Renal pelvis (tissue), 12 donors: ENCODE measurements around the gene RABGAP1. TPM values are rescaled to one million over a fixed set of nuclear protein-coding genes. Genes with fewer than 3 reads are reported as not detected.
"Not testable (repeated sequence)": the region's sequence is repeated elsewhere in the genome, so short reads cannot be mapped to it uniquely, and the experiment has no call there.

Experiments used
- DNase-seq: peaks from one replicate; pipeline ENCODE4 v3.0.0-alpha.2; 2013
- long read RNA-seq, 16 experiments: transcript quantifications; one replicate each; lab custom pipeline, GENCODE V29; 2026
- polyA plus RNA-seq, 3 donors: library from polyadenylated mRNA; unstranded; fragments of 120-200 nt; gene quantifications; one replicate each; pipeline ENCODE4 v1.2.1, GENCODE V29; 2013; ENCODE audit not compliant: insufficient read length in 3 of 3

RABGAP1 gene
- 10 to 100 TPM; 55.3 to 74.8 (median 67.2) TPM for polyA plus RNA-seq
- long read RNA-seq, donor 1, partial matches to known transcripts = 137 of 138 reads
- long read RNA-seq, donor 1, other reads (novel, unspliced or antisense) = 0 of 138 reads
- long read RNA-seq, donor 2 = 0 reads
- long read RNA-seq, donor 3, full-length matches to known transcripts = 1 of 6 reads
- long read RNA-seq, donor 3, partial matches to known transcripts = 5 of 6 reads
- long read RNA-seq, donor 3, other reads (novel, unspliced or antisense) = 0 of 6 reads
- long read RNA-seq, donor 4, full-length matches to known transcripts = 2 of 2 reads
- long read RNA-seq, donor 4, partial matches to known transcripts = 0 of 2 reads
- long read RNA-seq, donor 4, other reads (novel, unspliced or antisense) = 0 of 2 reads
- long read RNA-seq, donor 5, full-length matches to known transcripts = 2 of 2 reads
- long read RNA-seq, donor 5, partial matches to known transcripts = 0 of 2 reads
- long read RNA-seq, donor 5, other reads (novel, unspliced or antisense) = 0 of 2 reads
- long read RNA-seq, donor 6, full-length matches to known transcripts = 4 of 4 reads
- long read RNA-seq, donor 6, partial matches to known transcripts = 0 of 4 reads
- long read RNA-seq, donor 6, other reads (novel, unspliced or antisense) = 0 of 4 reads
- long read RNA-seq, donor 7, full-length matches to known transcripts = 2 of 2 reads
- long read RNA-seq, donor 7, partial matches to known transcripts = 0 of 2 reads
- long read RNA-seq, donor 7, other reads (novel, unspliced or antisense) = 0 of 2 reads
- long read RNA-seq, donor 8, partial matches to known transcripts = 20 of 20 reads
- long read RNA-seq, donor 8, other reads (novel, unspliced or antisense) = 0 of 20 reads
- long read RNA-seq, donor 9 = 0 reads
- long read RNA-seq, donor 10, full-length matches to known transcripts = 2 of 2 reads
- long read RNA-seq, donor 10, partial matches to known transcripts = 0 of 2 reads
- long read RNA-seq, donor 10, other reads (novel, unspliced or antisense) = 0 of 2 reads
- long read RNA-seq, donor 11, partial matches to known transcripts = 39 of 40 reads
- long read RNA-seq, donor 11, other reads (novel, unspliced or antisense) = 0 of 40 reads
- long read RNA-seq, donor 12, full-length matches to known transcripts = 3 of 94 reads
- long read RNA-seq, donor 12, partial matches to known transcripts = 91 of 94 reads
- long read RNA-seq, donor 12, other reads (novel, unspliced or antisense) = 0 of 94 reads
- long read RNA-seq, donor 13, full-length matches to known transcripts = 3 of 3 reads
- long read RNA-seq, donor 13, partial matches to known transcripts = 0 of 3 reads
- long read RNA-seq, donor 13, other reads (novel, unspliced or antisense) = 0 of 3 reads
- long read RNA-seq, donor 14 = 0 reads
- long read RNA-seq, donor 15, full-length matches to known transcripts = 3 of 8 reads
- long read RNA-seq, donor 15, partial matches to known transcripts = 5 of 8 reads
- long read RNA-seq, donor 15, other reads (novel, unspliced or antisense) = 0 of 8 reads
- long read RNA-seq, donor 16, full-length matches to known transcripts = 4 of 30 reads
- long read RNA-seq, donor 16, partial matches to known transcripts = 26 of 30 reads
- long read RNA-seq, donor 16, other reads (novel, unspliced or antisense) = 0 of 30 reads

GRCh38 chr9:122940749-122941581 lies at the start of gene RABGAP1:
Gene RABGAP1 (plus strand): TSS chr9:122941020. CDS start chr9:122957060, 16,040 bp downstream.
- DNase-seq = peak; percentile 99

- no peak for DNase-seq
Measured at GRCh38 chr9:122897969-122898368, 42.9 kb upstream of the RABGAP1 start.

GRCh38 chr9:122900791-122901190 lies 40.0 kb upstream of the RABGAP1 start:
- no peak for DNase-seq

- peak; percentile 30 for DNase-seq
Measured at GRCh38 chr9:122904466-122904822, 36.4 kb upstream of the RABGAP1 start.

- peak; percentile 100 for DNase-seq
Measured at GRCh38 chr9:122904823-122905710, 35.8 kb upstream of the RABGAP1 start, which contains the start of gene RC3H2. Gene RC3H2 (minus strand): TSS chr9:122905359. CDS start chr9:122897509, 7,850 bp downstream.

GRCh38 chr9:122906122-122906521 lies 34.7 kb upstream of the RABGAP1 start:
- DNase-seq = not testable (repeated sequence)

GRCh38 chr9:122912671-122912963 lies 28.2 kb upstream of the RABGAP1 start:
- no peak for DNase-seq

- peak; percentile 87 for DNase-seq
Measured at GRCh38 chr9:122912964-122913673, 27.7 kb upstream of the RABGAP1 start, which contains the start of gene ZBTB6. Gene ZBTB6 (minus strand): TSS chr9:122913323. CDS start chr9:122912072, 1,251 bp downstream.

- DNase-seq = no peak
Measured at GRCh38 chr9:122918310-122918709, 22.5 kb upstream of the RABGAP1 start.

- DNase-seq = no peak
Measured at GRCh38 chr9:122922713-122923112, 18.1 kb upstream of the RABGAP1 start.

- no peak for DNase-seq
Measured at GRCh38 chr9:122923947-122924346, 16.9 kb upstream of the RABGAP1 start.

- DNase-seq = no peak
Measured at GRCh38 chr9:122929796-122930354, 10.9 kb upstream of the RABGAP1 start.

GRCh38 chr9:122930541-122931225 lies 10.1 kb upstream of the RABGAP1 start:
- no peak for DNase-seq

- peak; percentile 95 for DNase-seq
Measured at GRCh38 chr9:122931226-122932121, 9.3 kb upstream of the RABGAP1 start, which contains the start of gene ZBTB26. Gene ZBTB26 (minus strand): TSS chr9:122931512. CDS start chr9:122919934, 11,578 bp downstream.

- no peak for DNase-seq
Measured at GRCh38 chr9:122936464-122936863, 4.4 kb upstream of the RABGAP1 start.

GRCh38 chr9:122936883-122937282 lies 3.9 kb upstream of the RABGAP1 start:
- DNase-seq = no peak
